ENCODE results near the gene RNF10.

Gene RNF10

GRCh38 chr12:120573560-120573959, 39.4 kb downstream of the RNF10 start:
- Histone ChIP-seq H3K9me3 (ENCODE audit: insufficient read depth, low read length) (no peaks in the 10 kb centered on the region), H2AFZ (ENCODE audit: low read depth, low read length, severe bottlenecking) (no peak overlapping the region), H3K9ac (ENCODE audit: low read length) (no peak overlapping the region), H3K4me3 (ENCODE audit: insufficient read depth, low read length, poor library complexity, severe bottlenecking) (no peak overlapping the region), H3K36me3 (ENCODE audit: low read length) (peaks cover 23% of the 10 kb centered on the region), H3K9me2 (replicated peaks; ENCODE audit: insufficient read depth, low read length) (no peaks in the 10 kb centered on the region), H3K27me3 (ENCODE audit: low read length) (no peaks in the 10 kb centered on the region), H3K4me2 (ENCODE audit: low read depth, low read length, poor library complexity, severe bottlenecking) (no peak overlapping the region), H4K20me1 (ENCODE audit: low read depth, low read length) (no peaks in the 10 kb centered on the region), H3K79me2 (ENCODE audit: insufficient read depth, low read length) (no peaks in the 10 kb centered on the region), H3F3A (ENCODE audit: insufficient read depth) (peaks cover 15% of the 10 kb centered on the region), H3K27ac (ENCODE audit: low read depth, low read length) (no peak overlapping the region)
- TF ChIP-seq EZH2phosphoT487 (conservative IDR thresholded peaks at IDR 0.05; ENCODE audit: low read length) = no peak

- Histone ChIP-seq H2AFZ (ENCODE audit: low read depth, low read length, severe bottlenecking) (no peak overlapping the region), H3K9me3 (ENCODE audit: insufficient read depth, low read length) (no peaks in the 10 kb centered on the region), H3K36me3 (ENCODE audit: low read length) (peaks cover 23% of the 10 kb centered on the region), H3K27me3 (ENCODE audit: low read length) (no peaks in the 10 kb centered on the region), H4K20me1 (ENCODE audit: low read depth, low read length) (no peaks in the 10 kb centered on the region), H3K9me2 (replicated peaks; ENCODE audit: insufficient read depth, low read length) (no peaks in the 10 kb centered on the region), H3K27ac (ENCODE audit: low read depth, low read length) (no peak overlapping the region), H3K79me2 (ENCODE audit: insufficient read depth, low read length) (no peaks in the 10 kb centered on the region), H3K4me3 (ENCODE audit: insufficient read depth, low read length, poor library complexity, severe bottlenecking) (no peak overlapping the region), H3K4me2 (ENCODE audit: low read depth, low read length, poor library complexity, severe bottlenecking) (no peak overlapping the region), H3F3A (ENCODE audit: insufficient read depth) (peaks cover 15% of the 10 kb centered on the region), H3K9ac (ENCODE audit: low read length) (no peak overlapping the region)
- TF ChIP-seq CTCF (IDR thresholded peaks at IDR 0.05; ENCODE audit: insufficient read depth, low read length, poor library complexity, severe bottlenecking) = no peak
- TF ChIP-seq EZH2phosphoT487 (conservative IDR thresholded peaks at IDR 0.05; ENCODE audit: low read length) = no peak
These were observed 40.0 kb downstream of the RNF10 start for GRCh38 chr12:120574106-120574505.

- no peaks in the 10 kb centered on the region for H4K20me1 ChIP-seq (ENCODE audit: low read depth, low read length)
- peaks cover 11% of the 10 kb centered on the region; the same call in 1 of the 2 replicates for H3K79me2 ChIP-seq (ENCODE audit: insufficient read depth, low read length)
- TF ChIP-seq CTCF (IDR thresholded peaks at IDR 0.05; ENCODE audit: insufficient read depth, low read length, poor library complexity, severe bottlenecking) (no peak), EZH2phosphoT487 (conservative IDR thresholded peaks at IDR 0.05; ENCODE audit: low read length) (no peak)
- no peak overlapping the region for H3K9ac ChIP-seq (ENCODE audit: low read length)
- H3K9me3 ChIP-seq (ENCODE audit: insufficient read depth, low read length) = no peaks in the 10 kb centered on the region
- no peak overlapping the region for H3K27ac ChIP-seq (ENCODE audit: low read depth, low read length)
- H3K27me3 ChIP-seq (ENCODE audit: low read length) = no peaks in the 10 kb centered on the region
- no peak overlapping the region for H2AFZ ChIP-seq (ENCODE audit: low read depth, low read length, severe bottlenecking)
- peaks cover 20% of the 10 kb centered on the region for H3F3A ChIP-seq (ENCODE audit: insufficient read depth)
- no peaks in the 10 kb centered on the region for H3K9me2 ChIP-seq (replicated peaks; ENCODE audit: insufficient read depth, low read length)
- H3K4me3 ChIP-seq (ENCODE audit: insufficient read depth, low read length, poor library complexity, severe bottlenecking) = no peak overlapping the region
- H3K4me2 ChIP-seq (ENCODE audit: low read depth, low read length, poor library complexity, severe bottlenecking) = no peak overlapping the region
- H3K36me3 ChIP-seq (ENCODE audit: low read length) = peaks cover 6% of the 10 kb centered on the region; the same call in 1 of the 2 replicates
These were observed 45.0 kb downstream of the RNF10 start for GRCh38 chr12:120579179-120579578.

GRCh38 chr12:120580787-120581723, 46.9 kb downstream of the RNF10 start, which contains the start of gene POP5:
TSS of gene POP5 (minus strand) at chr12:120581402. CDS start at chr12:120581362, 40 bp downstream.
- H3K27me3 ChIP-seq (ENCODE audit: low read length) = no peaks in the 10 kb centered on the region
- peak within 1 kb of the TSS; percentile 76 for H2AFZ ChIP-seq (ENCODE audit: low read depth, low read length, severe bottlenecking)
- H3K79me2 ChIP-seq (ENCODE audit: insufficient read depth, low read length) = peaks cover 11% of the 10 kb centered on the region; the same call in 1 of the 2 replicates
- peak within 1 kb of the TSS; percentile 80 for H3K9ac ChIP-seq (ENCODE audit: low read length)
- H3K9me3 ChIP-seq (ENCODE audit: insufficient read depth, low read length) = no peaks in the 10 kb centered on the region
- peak within 1 kb of the TSS; percentile 82 for H3K4me3 ChIP-seq (ENCODE audit: insufficient read depth, low read length, poor library complexity, severe bottlenecking)
- H3K4me2 ChIP-seq (ENCODE audit: low read depth, low read length, poor library complexity, severe bottlenecking) = peak within 1 kb of the TSS; percentile 81
- H3K9me2 ChIP-seq (replicated peaks; ENCODE audit: insufficient read depth, low read length) = no peaks in the 10 kb centered on the region
- no peaks in the 10 kb centered on the region for H4K20me1 ChIP-seq (ENCODE audit: low read depth, low read length)
- peaks cover 6% of the 10 kb centered on the region; the same call in 1 of the 2 replicates for H3K36me3 ChIP-seq (ENCODE audit: low read length)
- TF ChIP-seq CTCF (IDR thresholded peaks at IDR 0.05; ENCODE audit: insufficient read depth, low read length, poor library complexity, severe bottlenecking) (no peak), EZH2phosphoT487 (conservative IDR thresholded peaks at IDR 0.05; ENCODE audit: low read length) (no peak)
- H3F3A ChIP-seq (ENCODE audit: insufficient read depth) = peaks cover 17% of the 10 kb centered on the region
- H3K27ac ChIP-seq (ENCODE audit: low read depth, low read length) = peak within 1 kb of the TSS; percentile 22
